Ectodermal cell (in vitro differentiated cells): ENCODE results near the gene PPM1H.

Experiments used
- H3K27ac ChIP-seq: 2 replicates; pipeline ENCODE4 v1.7.0; 2013; ENCODE audit warnings: mild to moderate bottlenecking, low read depth, low read length; ENCODE audit not compliant: insufficient read depth, poor library complexity, severe bottlenecking
- H3K27me3 ChIP-seq: 2 replicates; pipeline ENCODE4 v1.7.0; 2013; ENCODE audit warnings: mild to moderate bottlenecking, low read length; ENCODE audit not compliant: insufficient read depth, control insufficient read depth, poor library complexity, severe bottlenecking
- H3K36me3 ChIP-seq: one replicate; pipeline ENCODE4 v1.7.0; 2013; ENCODE audit warnings: low read length; ENCODE audit not compliant: control insufficient read depth, insufficient read depth
- H3K4me1 ChIP-seq: one replicate; pipeline ENCODE4 v1.7.0; 2013; ENCODE audit warnings: low read length; ENCODE audit not compliant: control insufficient read depth, insufficient read depth
- H3K4me3 ChIP-seq: 2 replicates; pipeline ENCODE4 v1.7.0; 2013; ENCODE audit warnings: low read depth, low read length, control low read depth; ENCODE audit not compliant: insufficient read depth
- H3K9me3 ChIP-seq: 2 replicates; pipeline ENCODE4 v1.7.0; 2013; ENCODE audit warnings: mild to moderate bottlenecking, low read length, moderate library complexity; ENCODE audit not compliant: control insufficient read depth
- WGBS, 2 experiments: methylation state at CpG; one replicate each; pipeline ENCODE4 v1.1.7; 2013; ENCODE audit warnings: missing lambda C conversion rate in 2 of 2; 5-methylcytosine and 5-hydroxymethylcytosine counted together

The PPM1H gene

DNA sequence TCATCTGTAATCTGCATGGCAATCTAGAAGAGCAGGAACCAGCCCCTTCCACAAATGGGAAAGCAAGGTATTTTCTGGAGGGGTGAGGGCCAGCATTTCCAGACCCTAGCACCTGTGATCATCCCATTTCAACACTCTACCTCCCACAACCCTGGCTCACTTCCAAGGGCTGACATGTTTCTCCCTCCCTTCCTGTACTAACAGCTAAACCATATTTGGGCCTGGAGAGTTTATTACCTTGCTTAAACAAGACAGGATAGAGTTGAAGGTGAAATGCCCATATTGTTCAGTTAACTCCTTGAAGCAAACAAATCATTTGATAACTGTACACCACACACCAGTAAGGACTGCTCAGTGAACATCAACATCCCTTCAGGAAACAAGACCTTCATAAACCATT is 158.4 kb downstream of the PPM1H start:
- Histone ChIP-seq H3K4me3 (no peak overlapping the region), H3K4me1 (peaks cover 2% of the 10 kb centered on the region)

DNA sequence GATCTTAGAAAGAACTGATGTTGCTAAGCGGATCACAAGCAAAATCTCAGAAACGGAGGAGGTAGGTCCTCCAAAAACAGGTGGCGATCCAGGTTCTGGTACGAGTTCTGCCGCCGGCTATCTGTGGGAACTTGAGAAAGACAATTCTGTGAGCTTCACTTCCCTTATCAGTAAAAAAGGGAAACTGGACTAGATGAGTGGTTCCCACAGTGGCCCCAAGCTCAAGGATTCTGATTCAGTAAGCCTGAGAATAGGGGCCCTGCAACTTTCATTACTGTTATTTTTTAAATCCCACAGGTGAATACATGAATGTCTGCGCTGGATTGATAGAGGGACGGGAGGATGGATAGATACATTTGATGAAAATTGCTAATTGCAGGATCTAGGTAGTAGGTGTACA is 160.2 kb downstream of the PPM1H start:
- Histone ChIP-seq H3K27me3 (no peaks in the 10 kb centered on the region), H3K9me3 (no peaks in the 10 kb centered on the region), H3K36me3 (no peaks in the 10 kb centered on the region), H3K27ac (no peak overlapping the region), H3K4me1 (no peaks in the 10 kb centered on the region), H3K4me3 (no peak overlapping the region)
- 95 to 97% methylated on average over 8 of the region's 8 CpGs for WGBS, 2 experiments

More for the DNA sequence above, 158.4 kb downstream of the PPM1H start:
- H3K27ac ChIP-seq, result no peak overlapping the region
- no peaks in the 10 kb centered on the region for H3K36me3 ChIP-seq
- no peaks in the 10 kb centered on the region for H3K9me3 ChIP-seq
- H3K27me3 ChIP-seq, result no peaks in the 10 kb centered on the region

DNA sequence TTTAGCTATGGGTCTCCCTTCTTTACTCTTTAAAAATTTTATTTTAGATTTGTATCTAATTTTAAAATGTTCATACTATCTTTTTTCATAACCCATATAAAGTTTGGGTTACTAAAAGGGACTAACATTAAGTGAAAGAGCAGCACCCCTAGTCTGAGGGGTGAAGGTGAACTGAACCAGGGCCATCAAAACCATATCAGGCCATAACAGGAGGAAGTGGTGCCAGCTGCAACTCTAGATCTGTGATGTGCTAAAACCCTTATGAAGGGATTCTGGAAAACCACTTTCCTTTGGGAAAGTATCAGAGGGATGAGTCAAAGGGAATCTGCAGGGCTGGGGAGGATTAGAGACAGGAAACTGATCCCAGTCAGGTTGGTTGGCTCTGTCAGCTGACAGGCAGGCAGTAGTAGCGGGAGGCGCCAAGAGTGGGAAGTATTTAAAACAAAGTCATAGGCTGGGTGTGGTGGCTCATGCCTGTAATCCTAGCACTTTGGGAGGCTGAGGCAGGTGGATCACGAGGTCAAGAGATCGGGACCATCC is 162.5 kb downstream of the PPM1H start:
- Histone ChIP-seq H3K27ac (no peak overlapping the region), H3K4me1 (no peaks in the 10 kb centered on the region), H3K27me3 (no peaks in the 10 kb centered on the region), H3K4me3 (no peak overlapping the region), H3K9me3 (no peaks in the 10 kb centered on the region), H3K36me3 (no peaks in the 10 kb centered on the region)
- WGBS, 2 experiments, result 88 to 98% methylated on average over 4 of the region's 4 CpGs

DNA sequence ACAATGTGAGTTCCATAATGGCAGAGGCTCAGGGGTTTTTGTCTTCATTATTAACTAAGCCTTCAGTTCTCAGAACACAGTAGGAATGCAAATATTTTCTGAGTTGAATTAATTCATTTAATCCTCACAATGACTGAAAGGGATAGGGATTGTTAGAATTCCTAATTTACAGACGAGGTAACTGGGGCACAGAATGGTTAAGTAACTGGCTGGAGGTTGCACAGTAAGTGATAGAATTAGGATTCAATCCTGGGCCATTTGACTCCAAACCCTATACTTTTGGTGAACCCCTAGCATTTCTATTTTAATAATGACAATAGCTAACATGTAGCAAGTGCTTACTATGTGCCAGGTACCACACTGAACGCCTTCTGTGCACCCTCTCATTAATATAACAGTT is 163.1 kb downstream of the PPM1H start:
- no peak overlapping the region for H3K27ac ChIP-seq
- no peaks in the 10 kb centered on the region for H3K9me3 ChIP-seq
- H3K36me3 ChIP-seq, result no peaks in the 10 kb centered on the region
- H3K4me1 ChIP-seq, result no peaks in the 10 kb centered on the region
- 75 to 89% methylated on average over 2 of the region's 2 CpGs for WGBS, 2 experiments
- no peaks in the 10 kb centered on the region for H3K27me3 ChIP-seq
- H3K4me3 ChIP-seq, result no peak overlapping the region

DNA sequence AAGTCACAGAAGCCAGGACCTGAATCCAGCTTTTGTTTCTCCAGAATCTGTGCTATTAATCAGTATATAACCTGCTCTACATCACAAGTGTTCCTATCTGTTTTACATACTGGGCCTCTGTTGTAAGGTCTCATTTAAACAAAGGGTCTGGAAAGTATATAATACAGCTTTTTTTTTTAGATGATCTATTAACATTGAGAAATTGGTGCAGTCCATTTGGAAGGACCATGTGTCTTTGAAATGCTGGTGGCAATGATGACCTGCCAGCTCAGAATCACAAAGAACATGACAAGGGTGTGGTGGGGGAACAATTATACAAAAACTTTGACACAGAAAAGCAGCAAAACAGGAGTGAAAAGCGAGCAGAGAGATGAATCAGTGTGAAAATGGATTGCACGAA is 164.6 kb downstream of the PPM1H start:
- Histone ChIP-seq H3K27me3 (no peaks in the 10 kb centered on the region), H3K4me1 (no peaks in the 10 kb centered on the region), H3K36me3 (no peaks in the 10 kb centered on the region), H3K9me3 (no peaks in the 10 kb centered on the region), H3K4me3 (no peak overlapping the region), H3K27ac (no peak overlapping the region)
- 92 to 94% methylated on average over 2 of the region's 2 CpGs for WGBS, 2 experiments

DNA sequence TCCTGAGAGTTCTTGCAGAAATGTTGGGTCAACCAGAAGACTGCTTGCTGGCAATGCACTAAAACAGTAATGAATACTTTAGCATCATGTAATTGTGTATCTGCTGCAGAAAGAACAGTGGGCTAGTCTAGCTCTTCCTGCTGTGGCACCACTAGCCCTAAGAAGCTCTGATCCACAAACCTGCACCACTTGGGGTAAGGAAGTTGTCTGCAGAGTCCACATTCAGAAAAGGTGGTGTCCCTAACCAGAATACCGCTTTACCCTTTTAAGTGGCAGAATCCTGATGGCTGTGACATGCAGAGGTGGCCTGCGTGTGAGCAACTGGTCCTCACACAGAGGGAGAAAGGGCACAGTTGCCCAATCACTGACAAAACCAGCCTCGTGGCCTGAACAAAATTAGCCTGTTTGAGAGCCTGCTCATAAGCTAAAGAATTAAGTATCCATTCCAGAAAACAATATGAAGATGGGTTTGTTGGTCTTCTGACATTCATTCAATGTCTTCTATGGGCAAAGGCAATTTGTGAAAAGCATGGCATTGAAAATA is 165.8 kb downstream of the PPM1H start:
- no peaks in the 10 kb centered on the region for H3K9me3 ChIP-seq
- no peaks in the 10 kb centered on the region for H3K36me3 ChIP-seq
- no peak overlapping the region for H3K4me3 ChIP-seq
- H3K27me3 ChIP-seq, result no peaks in the 10 kb centered on the region
- no peak overlapping the region for H3K27ac ChIP-seq
- no peaks in the 10 kb centered on the region for H3K4me1 ChIP-seq
- WGBS, 2 experiments, result 89 to 90% methylated on average over 3 of the region's 3 CpGs

DNA sequence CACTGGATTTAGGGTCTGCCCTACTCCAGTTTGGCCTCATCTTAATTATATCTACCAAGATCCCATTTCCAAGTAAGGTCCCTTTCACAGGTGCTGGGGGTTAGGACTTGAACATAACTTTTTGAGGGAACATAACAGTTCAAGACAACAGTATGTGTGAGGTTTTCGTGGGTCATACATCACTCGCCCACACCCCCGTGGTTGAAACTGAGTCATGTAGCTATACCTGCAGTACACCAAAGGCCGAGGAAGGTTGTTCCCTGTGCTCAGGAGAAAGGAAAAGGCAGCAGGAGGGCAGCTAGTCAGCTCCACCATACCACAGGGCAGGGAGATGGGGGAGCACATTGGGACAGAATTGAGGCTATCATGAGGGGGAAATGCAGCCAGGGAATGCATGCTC is 167.0 kb downstream of the PPM1H start:
- Histone ChIP-seq H3K4me1 (no peaks in the 10 kb centered on the region), H3K36me3 (no peaks in the 10 kb centered on the region), H3K9me3 (no peaks in the 10 kb centered on the region), H3K27me3 (no peaks in the 10 kb centered on the region), H3K4me3 (no peak overlapping the region), H3K27ac (no peak overlapping the region)
- WGBS, 2 experiments, result 94 to 95% methylated on average over 4 of the region's 4 CpGs

DNA sequence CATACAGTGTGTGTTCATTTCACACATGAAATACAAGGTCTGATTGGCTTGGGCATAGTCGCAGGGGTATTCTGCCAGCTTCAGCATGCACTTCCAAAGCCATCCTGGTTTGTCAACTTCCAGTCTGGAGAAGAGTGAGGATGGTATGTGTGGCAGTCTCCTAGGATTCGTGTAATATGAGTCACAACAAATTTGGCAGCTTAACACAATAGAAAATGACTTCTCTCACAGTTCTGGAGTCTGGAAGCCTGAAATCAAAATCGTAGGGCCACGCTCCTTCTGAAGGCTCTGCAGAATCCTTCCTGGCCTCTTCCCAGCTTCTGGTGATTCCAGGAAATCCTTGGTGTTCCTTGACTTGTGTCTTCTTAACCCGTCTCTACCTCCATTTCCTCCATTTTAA is 167.5 kb downstream of the PPM1H start:
- no peaks in the 10 kb centered on the region for H3K4me1 ChIP-seq
- no peaks in the 10 kb centered on the region for H3K9me3 ChIP-seq
- no peaks in the 10 kb centered on the region for H3K36me3 ChIP-seq
- WGBS, 2 experiments, result 91 to 96% methylated on average over 5 of the region's 5 CpGs
- H3K27ac ChIP-seq, result no peak overlapping the region
- H3K4me3 ChIP-seq, result no peak overlapping the region
- no peaks in the 10 kb centered on the region for H3K27me3 ChIP-seq

DNA sequence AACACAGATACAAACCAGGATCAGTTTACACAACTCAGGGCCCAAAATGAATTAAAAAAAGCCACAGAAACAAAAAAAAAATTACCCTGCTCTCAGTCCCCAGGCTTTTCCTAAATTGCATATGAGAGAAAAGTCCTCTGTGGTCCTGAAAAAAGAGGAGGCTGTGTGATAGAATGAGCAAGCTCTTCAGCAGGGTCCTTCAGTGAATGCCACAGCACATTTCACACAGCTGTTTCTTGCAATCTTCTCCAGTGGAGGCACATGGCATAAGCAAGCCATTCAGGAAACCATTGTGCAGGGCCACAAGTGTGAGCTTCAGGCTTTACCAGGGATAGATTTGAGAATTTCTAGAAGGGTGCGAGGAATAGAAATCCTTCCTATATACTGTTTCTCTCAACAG is 168.5 kb downstream of the PPM1H start:
- no peak overlapping the region for H3K27ac ChIP-seq
- H3K4me1 ChIP-seq, result no peaks in the 10 kb centered on the region

DNA sequence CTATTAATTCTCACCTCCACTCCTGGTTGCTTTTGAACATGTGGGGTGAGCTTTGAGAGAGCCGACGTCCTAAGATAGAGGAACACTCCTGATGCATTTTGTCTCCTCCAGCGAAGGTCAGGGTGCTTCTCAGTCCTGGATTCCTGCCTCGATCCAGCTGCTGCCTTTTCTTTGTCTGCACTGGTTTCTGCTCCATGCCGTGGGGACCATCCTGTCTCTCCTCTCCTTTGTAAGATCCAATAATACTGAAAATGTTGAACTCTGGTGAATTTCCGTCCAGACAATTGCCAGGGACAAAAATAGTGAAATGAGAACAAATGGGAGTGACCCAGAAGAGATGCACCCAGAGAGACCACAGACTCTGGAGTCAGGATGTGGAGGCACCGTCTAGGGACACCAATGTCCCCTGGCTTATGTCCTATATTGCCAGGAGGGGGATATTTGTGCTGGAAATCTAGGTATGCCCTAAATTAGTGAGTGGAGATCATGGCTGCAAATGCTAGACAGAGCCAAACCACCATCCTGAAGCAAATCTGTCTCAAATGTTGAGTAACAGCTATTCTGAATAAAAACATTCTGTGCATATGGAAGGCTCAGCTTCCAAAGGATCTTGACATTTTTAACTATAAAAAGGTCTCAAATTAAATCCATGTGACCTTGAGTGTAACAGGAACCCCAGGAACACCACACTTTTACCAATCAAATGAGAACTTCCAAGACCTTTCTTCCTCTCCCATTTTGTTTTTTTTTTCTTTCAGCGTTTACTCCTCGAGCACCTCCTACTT is 170.9 kb downstream of the PPM1H start:
- Histone ChIP-seq H3K4me3 (no peak overlapping the region), H3K36me3 (no peaks in the 10 kb centered on the region), H3K27me3 (no peaks in the 10 kb centered on the region), H3K4me1 (no peaks in the 10 kb centered on the region), H3K27ac (no peak overlapping the region), H3K9me3 (no peaks in the 10 kb centered on the region)
- WGBS, 2 experiments, result 84% methylated on average over 9 of the region's 9 CpGs

More for the DNA sequence above, 168.5 kb downstream of the PPM1H start:
- no peaks in the 10 kb centered on the region for H3K27me3 ChIP-seq
- WGBS, 2 experiments, result 91 to 100% methylated on average over 1 of the region's 1 CpG
- H3K9me3 ChIP-seq, result no peaks in the 10 kb centered on the region
- no peak overlapping the region for H3K4me3 ChIP-seq
- H3K36me3 ChIP-seq, result no peaks in the 10 kb centered on the region
